Activated naive CD8-positive, alpha-beta T cell treated with anti-CD3 and anti-CD28 coated beads for 36 hours (primary cell): ENCODE measurements around the gene FAM221A. TPM values are rescaled to one million over a fixed set of nuclear protein-coding genes. Genes with fewer than 3 reads are reported as not detected.
A peak's percentile ranks its signal among the peaks of the same experiment; 100 is the strongest.
"Not testable (repeated sequence)": the region's sequence is repeated elsewhere in the genome, so short reads cannot be mapped to it uniquely, and the experiment has no call there.

Experiments used
- DNase-seq: peaks from one replicate; pipeline ENCODE4 v3.0.0; 2021
- H3K27ac Mint-ChIP-seq: one replicate; pipeline ENCODE4 v1.8.0; 2022; ENCODE audit warnings: mild to moderate bottlenecking, moderate library complexity, mixed read lengths
- H3K27me3 Mint-ChIP-seq: one replicate; pipeline ENCODE4 v1.8.0; 2022; ENCODE audit warnings: mild to moderate bottlenecking, mixed read lengths
- H3K36me3 Mint-ChIP-seq: one replicate; pipeline ENCODE4 v1.8.0; 2021; ENCODE audit warnings: mild to moderate bottlenecking, mixed read lengths
- H3K4me1 Mint-ChIP-seq: one replicate; pipeline ENCODE4 v1.8.0; 2021; ENCODE audit warnings: mixed read lengths
- H3K4me3 Mint-ChIP-seq: one replicate; pipeline ENCODE4 v1.8.0; 2022; ENCODE audit warnings: mild to moderate bottlenecking, moderate library complexity, mixed read lengths
- H3K9me3 Mint-ChIP-seq: one replicate; pipeline ENCODE4 v1.8.0; 2022; ENCODE audit warnings: mixed read lengths
- total RNA-seq, 2 experiments: library from RNA; stranded (reverse); gene quantifications; one replicate each; pipeline ENCODE4 v1.2.3, GENCODE V29; 2021

FAM221A gene
- total RNA-seq, 2 experiments from 2014 or later: 4.6 to 4.7 TPM

- Mint-ChIP-seq H3K27me3 (no peaks in the 10 kb centered on the region), H3K36me3 (no peaks in the 10 kb centered on the region), H3K4me1 (no peaks in the 10 kb centered on the region), H3K4me3 (no peak overlapping the region), H3K27ac (no peak overlapping the region), H3K9me3 (no peaks in the 10 kb centered on the region)
- no peak for DNase-seq
These were observed 41.5 kb downstream of the FAM221A start for GRCh38 chr7:23721456-23721855.

- not testable (repeated sequence) for H3K4me1 Mint-ChIP-seq, H3K27me3 Mint-ChIP-seq, H3K9me3 Mint-ChIP-seq, DNase-seq, H3K36me3 Mint-ChIP-seq, H3K27ac Mint-ChIP-seq
- H3K4me3 Mint-ChIP-seq: peak overlapping the region; percentile 14
These were observed 42.7 kb downstream of the FAM221A start for GRCh38 chr7:23722587-23723216.

- H3K4me3 Mint-ChIP-seq, H3K36me3 Mint-ChIP-seq, H3K9me3 Mint-ChIP-seq, DNase-seq, H3K27ac Mint-ChIP-seq, H3K4me1 Mint-ChIP-seq, H3K27me3 Mint-ChIP-seq: not testable (repeated sequence)
These were observed 44.1 kb downstream of the FAM221A start for GRCh38 chr7:23724113-23724512.

GRCh38 chr7:23742051-23742450 lies 62.1 kb downstream of the FAM221A start:
- no peak overlapping the region for H3K27ac Mint-ChIP-seq
- H3K36me3 Mint-ChIP-seq: peaks cover 12% of the 10 kb centered on the region
- H3K9me3 Mint-ChIP-seq: peaks cover 20% of the 10 kb centered on the region
- no peak for DNase-seq
- no peaks in the 10 kb centered on the region for H3K4me1 Mint-ChIP-seq
- H3K4me3 Mint-ChIP-seq: no peak overlapping the region
- H3K27me3 Mint-ChIP-seq: no peaks in the 10 kb centered on the region

- H3K9me3 Mint-ChIP-seq: peaks cover 24% of the 10 kb centered on the region
- no peaks in the 10 kb centered on the region for H3K27me3 Mint-ChIP-seq
- no peaks in the 10 kb centered on the region for H3K4me1 Mint-ChIP-seq
- no peak overlapping the region for H3K4me3 Mint-ChIP-seq
- no peak for DNase-seq
- H3K27ac Mint-ChIP-seq: no peak overlapping the region
- H3K36me3 Mint-ChIP-seq: peaks cover 12% of the 10 kb centered on the region
These were observed 63.2 kb downstream of the FAM221A start for GRCh38 chr7:23743226-23743625.

GRCh38 chr7:23746629-23747028 lies 66.6 kb downstream of the FAM221A start:
- Mint-ChIP-seq H3K4me3 (no peak overlapping the region), H3K9me3 (peaks cover 24% of the 10 kb centered on the region), H3K27me3 (no peaks in the 10 kb centered on the region), H3K36me3 (peaks cover 12% of the 10 kb centered on the region), H3K4me1 (no peaks in the 10 kb centered on the region), H3K27ac (no peak overlapping the region)
- DNase-seq: no peak

GRCh38 chr7:23751852-23752251 lies 71.9 kb downstream of the FAM221A start:
- H3K4me3 Mint-ChIP-seq: no peak overlapping the region
- no peak for DNase-seq
- H3K9me3 Mint-ChIP-seq: peaks cover 7% of the 10 kb centered on the region
- H3K36me3 Mint-ChIP-seq: peaks cover 6% of the 10 kb centered on the region
- peaks cover 2% of the 10 kb centered on the region for H3K4me1 Mint-ChIP-seq
- no peaks in the 10 kb centered on the region for H3K27me3 Mint-ChIP-seq
- no peak overlapping the region for H3K27ac Mint-ChIP-seq

Other genes starting within 250 kb of the FAM221A start
- gene IGF2BP3, start 209.7 kb upstream of the FAM221A start, total RNA-seq: under 1 TPM; 0.41 to 0.70 TPM
- gene TRA2A, start 148.2 kb upstream of the FAM221A start, total RNA-seq: 100 to 1,000 TPM; 102 to 104 TPM
- gene CCDC126, start 82.8 kb upstream of the FAM221A start, total RNA-seq: 1 to 10 TPM; 3.9 to 4.3 TPM
- not detected for gene STK31, start 30.0 kb downstream of the FAM221A start, total RNA-seq